ENCODE results near the gene OTOG. TPM values are rescaled to one million over a fixed set of nuclear protein-coding genes. Genes with fewer than 3 reads are reported as not detected.

The OTOG gene
- total RNA-seq, 4 donors from 2014 or later: not detected

DNA sequence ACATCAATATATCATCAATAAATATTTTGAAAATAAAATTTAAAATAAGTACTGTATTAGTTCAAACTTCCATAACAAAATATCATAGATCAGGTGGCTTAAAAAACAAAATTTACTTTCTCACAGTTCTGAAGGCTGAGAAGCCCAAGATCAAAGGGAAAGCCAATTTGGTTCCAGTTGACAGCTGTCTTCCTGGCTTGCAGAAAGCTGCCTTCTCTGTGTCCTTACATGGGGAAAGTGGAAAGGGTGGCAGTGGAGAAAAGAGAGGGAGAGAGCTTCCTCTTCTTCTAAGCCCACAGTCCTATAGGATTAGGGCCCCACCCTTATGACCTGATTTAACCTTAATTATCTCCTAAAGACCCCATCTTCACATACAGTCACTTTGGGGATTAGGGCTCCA is 121.1 kb downstream of the OTOG start:
- TF ChIP-seq, protein P1, sequence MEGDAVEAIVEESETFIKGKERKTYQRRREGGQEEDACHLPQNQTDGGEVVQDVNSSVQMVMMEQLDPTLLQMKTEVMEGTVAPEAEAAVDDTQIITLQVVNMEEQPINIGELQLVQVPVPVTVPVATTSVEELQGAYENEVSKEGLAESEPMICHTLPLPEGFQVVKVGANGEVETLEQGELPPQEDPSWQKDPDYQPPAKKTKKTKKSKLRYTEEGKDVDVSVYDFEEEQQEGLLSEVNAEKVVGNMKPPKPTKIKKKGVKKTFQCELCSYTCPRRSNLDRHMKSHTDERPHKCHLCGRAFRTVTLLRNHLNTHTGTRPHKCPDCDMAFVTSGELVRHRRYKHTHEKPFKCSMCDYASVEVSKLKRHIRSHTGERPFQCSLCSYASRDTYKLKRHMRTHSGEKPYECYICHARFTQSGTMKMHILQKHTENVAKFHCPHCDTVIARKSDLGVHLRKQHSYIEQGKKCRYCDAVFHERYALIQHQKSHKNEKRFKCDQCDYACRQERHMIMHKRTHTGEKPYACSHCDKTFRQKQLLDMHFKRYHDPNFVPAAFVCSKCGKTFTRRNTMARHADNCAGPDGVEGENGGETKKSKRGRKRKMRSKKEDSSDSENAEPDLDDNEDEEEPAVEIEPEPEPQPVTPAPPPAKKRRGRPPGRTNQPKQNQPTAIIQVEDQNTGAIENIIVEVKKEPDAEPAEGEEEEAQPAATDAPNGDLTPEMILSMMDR (IDR thresholded peaks at IDR 0.05; ENCODE audit: low read depth): no peak

DNA sequence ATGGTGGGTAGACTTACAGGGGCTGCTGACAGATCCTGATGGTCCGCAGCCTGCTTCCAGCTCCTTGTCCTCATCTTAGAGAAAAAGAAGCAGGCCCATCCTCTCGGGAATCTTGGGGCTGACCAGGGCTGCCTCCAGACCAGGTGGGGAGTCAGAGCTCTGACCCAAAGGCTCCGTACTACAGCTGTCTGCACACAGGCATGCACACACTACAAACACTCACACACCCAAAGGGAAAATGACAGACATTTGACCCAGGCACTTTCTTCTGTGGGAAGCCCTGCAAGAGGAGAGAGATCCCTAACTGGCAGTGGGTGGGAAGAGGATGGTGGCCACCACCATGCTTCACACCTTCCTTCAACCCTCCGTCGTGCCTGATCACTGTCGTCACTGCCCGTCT is 125.4 kb downstream of the OTOG start:
- TF ChIP-seq, protein P1 (IDR thresholded peaks at IDR 0.05; ENCODE audit: low read depth): no peak

DNA sequence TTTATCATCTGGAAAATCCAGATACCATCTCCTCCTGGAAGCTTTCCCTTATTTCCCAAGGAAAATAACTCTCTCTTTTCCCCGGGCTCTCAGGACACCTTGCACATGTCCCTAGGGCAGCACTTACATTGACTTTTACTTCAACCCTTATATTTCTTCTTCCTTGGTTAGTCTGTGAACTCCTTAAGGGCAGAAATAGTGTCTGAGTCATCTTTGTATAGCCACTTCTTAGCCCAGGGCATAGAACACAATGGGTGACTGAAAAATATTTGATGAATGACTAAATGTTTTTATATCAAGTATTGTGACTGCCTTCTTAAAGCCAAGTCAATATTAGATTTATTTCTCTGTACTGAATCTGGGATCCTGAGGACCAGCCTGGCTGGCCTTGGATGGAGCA is 126.9 kb downstream of the OTOG start:
- TF ChIP-seq, protein P1 (IDR thresholded peaks at IDR 0.05; ENCODE audit: low read depth): no peak

DNA sequence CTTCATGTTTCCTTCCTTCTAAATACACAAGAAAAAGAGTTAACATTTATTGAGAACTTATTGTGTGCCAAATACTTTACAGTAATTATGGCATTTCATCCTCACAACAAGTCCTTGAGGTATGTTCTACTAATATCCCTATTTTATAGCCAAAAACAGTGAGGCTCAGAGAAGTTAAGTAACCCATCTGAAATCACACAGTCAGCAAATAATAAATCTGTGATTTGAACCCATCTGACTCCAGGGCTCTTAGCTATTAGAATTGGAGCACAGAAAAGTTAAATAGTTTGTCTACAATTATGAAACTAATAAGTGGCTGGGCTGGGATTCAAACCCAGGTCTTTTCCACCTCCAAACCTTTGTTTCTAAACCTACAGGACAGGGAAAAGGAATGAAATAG is 135.8 kb downstream of the OTOG start:
- TF ChIP-seq, protein P1 (IDR thresholded peaks at IDR 0.05; ENCODE audit: low read depth): no peak

GRCh38 chr11:17683377-17684161 is 136.5 kb downstream of the OTOG start:
- TF ChIP-seq, protein P1 (IDR thresholded peaks at IDR 0.05; ENCODE audit: low read depth): no peak

- TF ChIP-seq, protein P1 (IDR thresholded peaks at IDR 0.05; ENCODE audit: low read depth): no peak
Measured at GRCh38 chr11:17684550-17684949, 137.5 kb downstream of the OTOG start.

DNA sequence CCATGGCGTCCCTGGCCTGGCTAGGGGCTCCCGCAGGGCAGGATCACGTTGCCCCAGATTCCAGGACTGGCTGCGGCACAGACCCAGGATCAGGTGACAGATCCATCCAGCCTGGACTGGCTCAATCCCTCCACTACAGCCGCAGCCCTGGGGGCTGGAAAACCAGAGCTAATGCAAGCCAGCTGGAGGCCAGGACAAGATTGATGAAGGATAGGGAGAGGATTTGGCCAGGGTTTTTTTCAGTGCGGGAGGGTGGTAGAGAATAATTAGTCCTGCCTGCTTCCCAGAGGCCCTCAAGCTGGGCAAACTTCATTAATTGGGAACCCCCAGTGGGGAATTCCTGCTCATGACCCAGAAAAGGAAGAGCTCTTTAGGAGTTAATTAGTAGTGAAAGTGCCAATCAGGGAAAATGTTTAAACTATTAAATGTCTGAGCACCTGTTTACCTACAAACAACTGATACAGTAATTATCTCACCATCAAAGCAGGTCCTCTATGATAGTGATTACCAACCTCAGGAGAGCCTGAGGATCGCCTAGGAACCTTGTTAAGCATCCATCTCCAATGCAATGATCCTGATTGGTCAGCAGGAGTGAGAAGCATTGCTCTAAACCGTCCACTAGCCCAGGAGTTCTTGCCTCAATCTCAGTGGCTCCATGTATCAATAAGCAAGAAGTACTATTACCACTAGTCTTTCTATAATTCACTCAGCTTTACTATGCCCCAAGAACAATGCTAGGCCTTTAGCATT is 139.3 kb downstream of the OTOG start:
- TF ChIP-seq, protein P1 (IDR thresholded peaks at IDR 0.05; ENCODE audit: low read depth): no peak

All from subcutaneous adipose tissue (tissue), 4 donors.